H1 (cell line): ENCODE results near the gene KHDC4. TPM values are rescaled to one million over a fixed set of nuclear protein-coding genes. Genes with fewer than 3 reads are reported as not detected.

Experiments
- CTCF ChIA-PET: fragments of 300-600 bp; sonication (Branson Sonifier 250); formaldehyde crosslinking; loops from one replicate; lab custom pipeline; 2021; ENCODE audit not compliant: partially characterized antibody; lab: Charles Lee
- POLR2A ChIA-PET: fragments of 300-600 bp; sonication (Branson Sonifier 250); formaldehyde crosslinking; loops from one replicate; lab custom pipeline; 2021; ENCODE audit warnings: inconsistent platforms; ENCODE audit not compliant: partially characterized antibody; lab: Charles Lee
- DNase-seq, 2 experiments: peaks; one replicate each; pipeline versions ENCODE4 v3.0.0 to v3.0.0-alpha.2; 2010 to 2022; ENCODE audit warnings: low spot score in 2 of 2, low read depth in 1 of 2, mixed read lengths in 1 of 2
- FAIRE-seq: peaks from 2 replicates; lab custom pipeline; 2011; peaks lifted over from hg19 to GRCh38; lab: Jason Lieb, UNC
- H2AFZ ChIP-seq: 2 replicates; pipeline ENCODE4 v1.8.1; 2012; ENCODE audit warnings: low read length, inconsistent platforms
- H2AK5ac ChIP-seq: 2 replicates; pipeline ENCODE4 v1.6.1; 2013; ENCODE audit warnings: low read depth, low read length
- H2BK120ac ChIP-seq: replicated peaks from 2 replicates; pipeline ENCODE3; 2013; ENCODE audit warnings: low read depth, low read length, inconsistent platforms
- H2BK12ac ChIP-seq: 2 replicates; pipeline ENCODE4 v1.6.1; 2013; ENCODE audit warnings: low read depth, low read length
- H2BK15ac ChIP-seq: 2 replicates; pipeline ENCODE4 v1.6.1; 2013; ENCODE audit warnings: low read length
- H2BK20ac ChIP-seq: 2 replicates; pipeline ENCODE4 v1.6.1; 2013; ENCODE audit warnings: low read length
- H2BK5ac ChIP-seq: 2 replicates; pipeline ENCODE4 v1.6.1; 2013; ENCODE audit warnings: low read depth, low read length
- H3K14ac ChIP-seq: 2 replicates; pipeline ENCODE4 v1.6.1; 2013; ENCODE audit warnings: inconsistent platforms; ENCODE audit not compliant: insufficient read length
- H3K18ac ChIP-seq: 2 replicates; pipeline ENCODE4 v1.6.1; 2013; ENCODE audit warnings: low read length; ENCODE audit errors: extremely low read depth
- H3K23ac ChIP-seq: 2 replicates; pipeline ENCODE4 v1.6.1; 2013; ENCODE audit warnings: inconsistent platforms; ENCODE audit not compliant: insufficient read length
- H3K23me2 ChIP-seq: 2 replicates; pipeline ENCODE4 v1.6.1; 2013; ENCODE audit warnings: low read depth, low read length
- H3K27ac ChIP-seq: 2 replicates; pipeline ENCODE4 v1.6.1; 2011; ENCODE audit warnings: low read depth, low read length, inconsistent platforms
- H3K27me3 ChIP-seq, 4 experiments: replicated peaks in 1 of 4; 1 replicate in 1 of 4; 2 replicates in 3 of 4; pipeline versions ENCODE4 v1.6.1 to v1.8.1; 2011 to 2013; ENCODE audit warnings: low read length in 3 of 4, mild to moderate bottlenecking in 3 of 4, inconsistent platforms in 2 of 4, mixed read lengths in 2 of 4, moderate library complexity in 1 of 4; ENCODE audit not compliant: control insufficient read depth in 3 of 4, insufficient read depth in 3 of 4; ENCODE audit errors: extremely low read depth in 1 of 4
- H3K36me3 ChIP-seq, 4 experiments: 2 replicates each; pipeline versions ENCODE4 v1.6.1 to v1.8.1; 2011 to 2013; ENCODE audit warnings: mild to moderate bottlenecking in 4 of 4, low read length in 3 of 4, moderate library complexity in 2 of 4, control low read depth in 1 of 4, inconsistent platforms in 1 of 4; ENCODE audit not compliant: insufficient read depth in 4 of 4, control insufficient read depth in 2 of 4
- H3K4ac ChIP-seq: replicated peaks from 2 replicates; pipeline ENCODE3; 2013; ENCODE audit warnings: low read length, low read depth, mixed read lengths, inconsistent platforms; ENCODE audit not compliant: insufficient read length
- H3K4me1 ChIP-seq, 4 experiments: replicated peaks in 1 of 4; 1 replicate in 1 of 4; 2 replicates in 3 of 4; pipeline versions ENCODE4 v1.6.1 to v1.8.1; 2011 to 2013; ENCODE audit warnings: low read length in 3 of 4, inconsistent platforms in 2 of 4, mixed read lengths in 1 of 4; ENCODE audit not compliant: insufficient read depth in 4 of 4, control insufficient read depth in 3 of 4
- H3K4me2 ChIP-seq, 2 experiments: 2 replicates each; pipeline versions ENCODE4 v1.6.1 to v1.8.1; 2011 to 2013; ENCODE audit warnings: low read depth in 2 of 2, low read length in 2 of 2, control low read depth in 1 of 2, inconsistent platforms in 1 of 2, mild to moderate bottlenecking in 1 of 2; ENCODE audit not compliant: insufficient read depth in 1 of 2
- H3K4me3 ChIP-seq, 4 experiments: fragments of 200-600, 300-600 bp in 1 of 4; sonication (generic), shearing (Covaris generic), sonication (Bioruptor Twin) in 1 of 4; 2 replicates each; pipeline versions ENCODE4 v1.5.1 to v1.8.1; 2011 to 2016; ENCODE audit warnings: low read length in 4 of 4, low read depth in 3 of 4, control low read depth in 2 of 4, inconsistent platforms in 2 of 4, mild to moderate bottlenecking in 2 of 4, mixed read lengths in 1 of 4, moderate library complexity in 1 of 4; ENCODE audit not compliant: insufficient read depth in 2 of 4; ENCODE audit errors: extremely low read depth in 1 of 4
- H3K56ac ChIP-seq: replicated peaks from 2 replicates; pipeline ENCODE3; 2013; ENCODE audit warnings: low read depth, mild to moderate bottlenecking, mixed read lengths, low read length, inconsistent platforms; ENCODE audit not compliant: insufficient read length
- H3K79me1 ChIP-seq: 2 replicates; pipeline ENCODE4 v1.6.1; 2013; ENCODE audit warnings: low read depth, low read length, control low read depth
- H3K79me2 ChIP-seq, 2 experiments: 2 replicates each; pipeline versions ENCODE4 v1.6.1 to v1.8.1; 2012 to 2013; ENCODE audit warnings: low read length in 2 of 2, mild to moderate bottlenecking in 2 of 2, inconsistent platforms in 1 of 2; ENCODE audit not compliant: insufficient read depth in 2 of 2, control insufficient read depth in 1 of 2
- H3K9ac ChIP-seq, 4 experiments: replicated peaks in 1 of 4; 1 replicate in 1 of 4; 2 replicates in 3 of 4; pipeline versions ENCODE4 v1.6.1 to v1.8.1; 2011 to 2013; ENCODE audit warnings: low read depth in 3 of 4, low read length in 3 of 4, control low read depth in 2 of 4, mild to moderate bottlenecking in 2 of 4, moderate library complexity in 2 of 4, inconsistent platforms in 1 of 4; ENCODE audit errors: extremely low read depth in 1 of 4
- H3K9me3 ChIP-seq, 2 experiments: 2 replicates each; pipeline versions ENCODE4 v1.6.1 to v1.8.1; 2012 to 2013; ENCODE audit warnings: mild to moderate bottlenecking in 2 of 2, moderate library complexity in 2 of 2, control low read depth in 1 of 2, inconsistent platforms in 1 of 2, low read depth in 1 of 2, low read length in 1 of 2, mixed read lengths in 1 of 2; ENCODE audit not compliant: insufficient read depth in 2 of 2
- H4K20me1 ChIP-seq, 2 experiments: replicated peaks in 1 of 2; 2 replicates each; pipeline versions ENCODE3 to v1.8.1; 2011 to 2013; ENCODE audit warnings: inconsistent platforms in 2 of 2, low read length in 2 of 2, mild to moderate bottlenecking in 1 of 2; ENCODE audit not compliant: insufficient read depth in 2 of 2, control insufficient read depth in 1 of 2
- H4K5ac ChIP-seq: 2 replicates; pipeline ENCODE4 v1.6.1; 2013; ENCODE audit warnings: low read length, low read depth, mixed read lengths, inconsistent platforms; ENCODE audit not compliant: insufficient read length
- H4K8ac ChIP-seq: 2 replicates; pipeline ENCODE4 v1.8.0; 2013; ENCODE audit warnings: mild to moderate bottlenecking, moderate library complexity, low read length, inconsistent platforms; ENCODE audit not compliant: insufficient read depth; ENCODE audit errors: extremely low read depth
- H4K91ac ChIP-seq: replicated peaks from 2 replicates; pipeline ENCODE3; 2013; ENCODE audit warnings: low read length, mixed read lengths, inconsistent platforms; ENCODE audit not compliant: insufficient read length
- NRF1 ChIP-seq: IDR thresholded peaks from 2 replicates; pipeline ENCODE4 v1.6.1; 2011; ENCODE audit warnings: mild to moderate bottlenecking, low read depth, low read length, improper control_type of control experiment
- POLR2A ChIP-seq, 2 experiments: IDR thresholded peaks; 1 replicate in 1 of 2; 2 replicates in 1 of 2; pipeline ENCODE4 v1.6.1; 2011; ENCODE audit warnings: low read depth in 2 of 2, low read length in 2 of 2, mild to moderate bottlenecking in 2 of 2; ENCODE audit errors: control extremely low read depth in 1 of 2
- POLR2AphosphoS5 ChIP-seq: IDR thresholded peaks from 2 replicates; pipeline ENCODE4 v1.6.1; 2011; ENCODE audit warnings: low read depth, low read length
- POU5F1 ChIP-seq: IDR thresholded peaks from 2 replicates; pipeline ENCODE4 v1.6.1; 2011; ENCODE audit warnings: low read depth, mild to moderate bottlenecking, low read length, moderate library complexity
- RBBP5 ChIP-seq: IDR thresholded peaks from 2 replicates; pipeline ENCODE4 v1.7.1; 2012; ENCODE audit warnings: low read depth, mild to moderate bottlenecking, inconsistent platforms, low read length, moderate library complexity, borderline replicate concordance
- SUZ12 ChIP-seq: fragments of 200-600 bp; sonication (generic); IDR thresholded peaks from 2 replicates; pipeline ENCODE4 v1.6.1; 2012; ENCODE audit warnings: mild to moderate bottlenecking, inconsistent platforms, low read length, moderate library complexity, mixed read lengths
- TAF1 ChIP-seq: IDR thresholded peaks from 2 replicates; pipeline ENCODE4 v1.6.1; 2011; ENCODE audit warnings: mild to moderate bottlenecking, low read depth, low read length
- WGBS, 2 experiments: shearing (Covaris generic) in 1 of 2; methylation state at CpG; one replicate each; pipeline versions ENCODE4 v1.1.6 to v1.1.7; 2013 to 2015; ENCODE audit warnings: low lambda C conversion rate in 2 of 2, mixed read lengths in 2 of 2, inconsistent platforms in 1 of 2, low coverage in 1 of 2, missing lambda C conversion rate in 1 of 2; ENCODE audit not compliant: insufficient replicate concordance in 2 of 2, insufficient coverage in 1 of 2, insufficient read length in 1 of 2; ENCODE audit errors: extremely low coverage in 1 of 2, missing lambda C conversion rate in 1 of 2; 5-methylcytosine and 5-hydroxymethylcytosine counted together
- polyA plus RNA-seq, 7 experiments: library from polyadenylated mRNA; depleted of rRNA in 3 of 7; stranded (reverse) in 5 of 7; unstranded in 2 of 7; fragments of >200 nt in 5 of 7; fragments of 200-250 nt in 2 of 7; gene quantifications; 1 replicate in 5 of 7; 2 replicates in 1 of 7; 4 replicates in 1 of 7; pipeline versions ENCODE4 v1.2.1 to v1.2.3, GENCODE V29; 2011 to 2013; ENCODE audit warnings: missing spikeins in 2 of 7, mixed read lengths in 2 of 7
- total RNA-seq: library from RNA; stranded (reverse); fragmentation: NEBNext Ultra II Directional; extraction: Animal tissue kit (Norgen Biotek cat#: 25700); gene quantifications from 2 replicates; pipeline ENCODE4 v1.2.1, GENCODE V29; 2021

The KHDC4 gene
- total and polyA plus RNA-seq, 2 of the 8 experiments (the other 6 are each of a cell fraction or from before 2014, with no cell fraction given): 56.6 to 81.1 TPM

DNA sequence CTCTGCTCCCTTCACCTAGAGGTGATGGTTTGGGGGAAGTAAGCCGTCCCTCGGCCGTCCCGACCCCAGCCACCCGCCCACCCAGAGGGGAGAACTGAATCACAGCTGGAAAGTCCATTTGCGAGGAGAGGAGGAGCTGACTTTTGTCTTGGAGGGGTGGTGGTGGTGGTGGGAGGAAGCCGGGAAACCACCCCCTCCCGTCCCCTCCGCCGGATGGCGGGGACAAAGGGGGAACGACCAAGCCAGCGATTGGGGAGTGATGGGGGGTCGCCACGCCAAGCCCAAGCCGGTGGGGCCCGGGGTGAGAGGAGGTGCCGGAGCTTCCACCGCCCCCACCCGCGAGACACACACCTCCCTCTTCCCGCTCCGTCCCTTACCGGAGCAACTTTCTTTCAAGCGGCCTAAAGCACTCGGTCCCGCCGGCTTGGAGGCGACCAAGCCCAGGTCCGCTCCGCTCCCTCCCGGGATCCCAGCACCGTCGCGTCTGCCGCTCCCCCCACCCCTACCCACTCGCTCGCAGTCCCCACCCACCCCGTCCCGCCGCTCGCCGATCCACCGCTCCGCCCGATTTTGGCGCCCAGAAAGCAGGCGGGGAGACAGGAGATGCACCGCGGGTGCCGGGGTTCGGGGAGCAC lies 43.6 kb upstream of the KHDC4 start:
- peak overlapping the region; percentile 77 to 97 (median 90) for H3K4me3 ChIP-seq
- H4K20me1 ChIP-seq: peaks cover 13 to 21% of the 10 kb centered on the region in 2 experiments
- peak overlapping the region; percentile 95 for H3K18ac ChIP-seq
- FAIRE-seq: no peak
- no peak overlapping the region for H3K14ac ChIP-seq
- DNase-seq: peak in 1 of 2 experiments; percentile 71
- H3K4me1 ChIP-seq: peaks cover 30 to 44% (median 30%) of the 10 kb centered on the region in 4 experiments
- peak overlapping the region; percentile 97; the same call in 1 of the 2 replicates for H2BK5ac ChIP-seq
- H3K79me1 ChIP-seq: peaks cover 16% of the 10 kb centered on the region
- H3K4ac ChIP-seq: peak overlapping the region; percentile 91
- H4K91ac ChIP-seq: peak overlapping the region; percentile 79
- H2BK20ac ChIP-seq: 0 out of 2 replicates have a peak overlapping the region, but pooled peaks have one; percentile 48
- peak overlapping the region; percentile 93 to 99 for H3K4me2 ChIP-seq
- peak overlapping the region; percentile 93; the same call in 1 of the 2 replicates for H4K8ac ChIP-seq
- no peaks in the 10 kb centered on the region for H3K27me3 ChIP-seq
- no peak overlapping the region for H3K23ac ChIP-seq
- peaks cover 0 to 3% (median 0%) of the 10 kb centered on the region in 4 experiments; a peak in 1 of 8 replicates for H3K36me3 ChIP-seq
- 4% methylated on average over 18 of the region's 52 CpGs; no CpG with 5 or more reads in 1 of the 2 experiments for WGBS, 2 experiments
- H2AFZ ChIP-seq: no peak overlapping the region
- peaks cover 37 to 50% of the 10 kb centered on the region in 2 experiments for H3K79me2 ChIP-seq
- H2AK5ac ChIP-seq: peak overlapping the region; percentile 29; the same call in 1 of the 2 replicates
- H2BK12ac ChIP-seq: peak overlapping the region; percentile 77; the same call in 1 of the 2 replicates
- peak overlapping the region; percentile 1 for H2BK120ac ChIP-seq
- H3K9me3 ChIP-seq: no peaks in the 10 kb centered on the region
- peak overlapping the region; percentile 88 for H3K27ac ChIP-seq
- ChIA-PET POLR2A (interaction anchor here (0.6 to 19.2 kb wide), 38 partner anchors 6 to 304 kb away, joined by 3 to 282 read pairs (median 4); partner anchors contain the start of genes ARHGEF2, KHDC4, MEX3A and PMF1), CTCF (interaction anchor here (0.7 to 9.6 kb wide), 25 partner anchors 7 to 249 kb away, joined by 3 to 126 read pairs (median 4); partner anchors contain the start of gene KHDC4)
- H3K9ac ChIP-seq: peak overlapping the region; percentile 85 to 92 (median 87)
- peak overlapping the region; percentile 55 for H3K56ac ChIP-seq
- H3K23me2 ChIP-seq: peaks cover 25% of the 10 kb centered on the region
- peak overlapping the region; percentile 90 for H4K5ac ChIP-seq
- TF ChIP-seq POLR2AphosphoS5 (peak; percentile 30; the same call in 1 of the 2 replicates), NRF1 (no peak), POU5F1 (no peak), RBBP5 (peak; percentile 65), SUZ12 (peak; percentile 7; the same call in 1 of the 2 replicates), POLR2A (IDR thresholded peaks at IDR 0.05; ENCODE audit: control extremely low read depth in 1 of 2, low read depth in 2 of 2, low read length in 2 of 2) (peak in 1 of 2 experiments; percentile 57; a peak in 1 of 3 replicates), TAF1 (0 out of 2 replicates have a peak, but pooled peaks have one; percentile 8)
- H2BK15ac ChIP-seq: 0 out of 2 replicates have a peak overlapping the region, but pooled peaks have one; percentile 3
